Measurements from ENCODE around the gene MS4A10.

DNA sequence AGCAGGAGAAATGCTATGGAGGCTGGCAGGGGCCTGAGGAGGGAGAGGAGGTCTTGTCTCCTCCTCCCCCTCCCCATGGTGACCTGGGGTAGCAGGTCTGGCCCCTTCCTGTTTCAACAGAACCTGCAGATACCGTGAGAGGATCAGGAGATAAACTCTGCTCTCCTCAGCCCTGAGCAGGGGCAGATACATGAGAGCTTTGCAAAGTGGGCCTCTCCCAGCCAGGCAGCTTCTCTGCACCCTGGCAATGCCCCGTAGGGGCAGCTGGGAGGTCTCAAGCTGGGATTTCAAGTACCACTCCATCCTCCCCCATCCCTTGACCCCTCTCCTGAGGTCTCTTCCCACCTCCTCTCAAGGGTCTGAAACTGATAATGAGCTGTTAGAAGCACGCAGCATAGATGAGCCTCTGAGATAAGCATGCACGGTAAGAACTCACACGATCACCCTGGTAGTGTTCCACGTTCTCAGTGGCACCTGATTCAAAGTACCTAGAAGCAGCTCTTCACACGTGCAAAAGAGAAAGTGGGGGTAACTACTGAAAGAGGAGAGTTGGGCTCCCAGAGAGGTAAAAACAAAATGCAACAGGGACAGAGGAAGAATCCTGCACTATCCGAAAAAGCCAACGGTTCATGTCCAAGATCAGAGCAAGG is 51.9 kb downstream of the MS4A10 start:
- TF ChIP-seq, protein P1, sequence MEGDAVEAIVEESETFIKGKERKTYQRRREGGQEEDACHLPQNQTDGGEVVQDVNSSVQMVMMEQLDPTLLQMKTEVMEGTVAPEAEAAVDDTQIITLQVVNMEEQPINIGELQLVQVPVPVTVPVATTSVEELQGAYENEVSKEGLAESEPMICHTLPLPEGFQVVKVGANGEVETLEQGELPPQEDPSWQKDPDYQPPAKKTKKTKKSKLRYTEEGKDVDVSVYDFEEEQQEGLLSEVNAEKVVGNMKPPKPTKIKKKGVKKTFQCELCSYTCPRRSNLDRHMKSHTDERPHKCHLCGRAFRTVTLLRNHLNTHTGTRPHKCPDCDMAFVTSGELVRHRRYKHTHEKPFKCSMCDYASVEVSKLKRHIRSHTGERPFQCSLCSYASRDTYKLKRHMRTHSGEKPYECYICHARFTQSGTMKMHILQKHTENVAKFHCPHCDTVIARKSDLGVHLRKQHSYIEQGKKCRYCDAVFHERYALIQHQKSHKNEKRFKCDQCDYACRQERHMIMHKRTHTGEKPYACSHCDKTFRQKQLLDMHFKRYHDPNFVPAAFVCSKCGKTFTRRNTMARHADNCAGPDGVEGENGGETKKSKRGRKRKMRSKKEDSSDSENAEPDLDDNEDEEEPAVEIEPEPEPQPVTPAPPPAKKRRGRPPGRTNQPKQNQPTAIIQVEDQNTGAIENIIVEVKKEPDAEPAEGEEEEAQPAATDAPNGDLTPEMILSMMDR (IDR thresholded peaks at IDR 0.05; ENCODE audit: low read depth, low read length, missing input control): no peak
- TF ChIP-seq, protein P2, sequence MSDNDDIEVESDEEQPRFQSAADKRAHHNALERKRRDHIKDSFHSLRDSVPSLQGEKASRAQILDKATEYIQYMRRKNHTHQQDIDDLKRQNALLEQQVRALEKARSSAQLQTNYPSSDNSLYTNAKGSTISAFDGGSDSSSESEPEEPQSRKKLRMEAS (IDR thresholded peaks at IDR 0.05): no peak
- TF ChIP-seq SP1 (IDR thresholded peaks at IDR 0.05) (no peak), TAF1 (conservative IDR thresholded peaks at IDR 0.05) (no peak), GABPA (IDR thresholded peaks at IDR 0.05 in 1 of 2, conservative IDR thresholded peaks at IDR 0.05 in 1 of 2) (no peak)
